NCI-H1092 (cell line): ENCODE data around the gene IGF2.
"Not testable (repeated sequence)": the region's sequence is repeated elsewhere in the genome, so short reads cannot be mapped to it uniquely, and the experiment has no call there.

Source experiments
- DNase-seq: peaks from one replicate; lab custom pipeline; 2025; lab: John Stamatoyannopoulos, UW

The IGF2 gene

GRCh38 chr11:2136209-2136951 lies 2.8 kb downstream of the IGF2 start:
- no peak for DNase-seq

GRCh38 chr11:2135648-2136201 lies 3.5 kb downstream of the IGF2 start:
- DNase-seq, result no peak

- DNase-seq, result no peak
Observed at GRCh38 chr11:2135018-2135569, 4.1 kb downstream of the IGF2 start.

- DNase-seq, result no peak
Observed at GRCh38 chr11:2134022-2135010, 4.9 kb downstream of the IGF2 start.

- DNase-seq, result no peak
Observed at GRCh38 chr11:2133241-2134021, 5.8 kb downstream of the IGF2 start.

GRCh38 chr11:2132874-2133240 lies 6.3 kb downstream of the IGF2 start:
- no peak for DNase-seq

- DNase-seq, result no peak
Observed at GRCh38 chr11:2132246-2132645, 6.9 kb downstream of the IGF2 start.

GRCh38 chr11:2131371-2132236 lies 7.6 kb downstream of the IGF2 start:
- DNase-seq, result no peak

- DNase-seq, result no peak
Observed at GRCh38 chr11:2130881-2131352, 8.3 kb downstream of the IGF2 start.

GRCh38 chr11:2129699-2130366 lies 9.4 kb downstream of the IGF2 start:
- DNase-seq, result no peak

GRCh38 chr11:2129308-2129698 lies 9.9 kb downstream of the IGF2 start:
- DNase-seq, result no peak

GRCh38 chr11:2128511-2129307 lies 10.5 kb downstream of the IGF2 start:
- no peak for DNase-seq

GRCh38 chr11:2128130-2128510 lies 11.1 kb downstream of the IGF2 start:
- no peak for DNase-seq

- no peak for DNase-seq
Observed at GRCh38 chr11:2127482-2128129, 11.6 kb downstream of the IGF2 start.

- DNase-seq, result no peak
Observed at GRCh38 chr11:2126520-2127085, 12.6 kb downstream of the IGF2 start.

GRCh38 chr11:2124736-2125484 lies 14.3 kb downstream of the IGF2 start:
- DNase-seq, result not testable (repeated sequence)

GRCh38 chr11:2123628-2123960 lies 15.6 kb downstream of the IGF2 start:
- no peak for DNase-seq
